NCI-H1436 treated with DMSO at 0.1 percent for 48 hours (cell line): ENCODE results near the gene DNMT1.

Source experiments
- DNase-seq: peaks from one replicate; lab custom pipeline; 2025; lab: John Stamatoyannopoulos, UW

The DNMT1 gene

DNA sequence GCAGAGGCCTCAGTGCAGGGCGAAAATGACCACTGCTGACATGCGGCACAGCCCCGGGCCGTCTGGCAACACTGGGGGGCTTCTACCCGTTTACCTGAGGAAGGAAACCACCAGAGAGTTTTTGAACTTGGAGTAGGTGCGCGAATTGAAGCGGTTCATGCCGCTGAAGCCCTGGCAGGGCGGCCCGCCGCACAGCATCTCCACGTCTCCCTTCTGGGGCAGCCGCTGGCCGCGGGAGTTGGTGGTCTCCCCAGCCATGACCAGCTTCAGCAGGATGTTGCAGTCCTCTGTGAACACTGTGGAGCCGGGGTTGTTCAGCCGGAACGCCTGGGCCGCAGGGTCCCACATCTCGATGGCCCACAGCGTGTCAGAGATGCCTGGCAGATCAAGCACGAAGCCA is 54.8 kb downstream of the DNMT1 start:
- no peak for DNase-seq

DNA sequence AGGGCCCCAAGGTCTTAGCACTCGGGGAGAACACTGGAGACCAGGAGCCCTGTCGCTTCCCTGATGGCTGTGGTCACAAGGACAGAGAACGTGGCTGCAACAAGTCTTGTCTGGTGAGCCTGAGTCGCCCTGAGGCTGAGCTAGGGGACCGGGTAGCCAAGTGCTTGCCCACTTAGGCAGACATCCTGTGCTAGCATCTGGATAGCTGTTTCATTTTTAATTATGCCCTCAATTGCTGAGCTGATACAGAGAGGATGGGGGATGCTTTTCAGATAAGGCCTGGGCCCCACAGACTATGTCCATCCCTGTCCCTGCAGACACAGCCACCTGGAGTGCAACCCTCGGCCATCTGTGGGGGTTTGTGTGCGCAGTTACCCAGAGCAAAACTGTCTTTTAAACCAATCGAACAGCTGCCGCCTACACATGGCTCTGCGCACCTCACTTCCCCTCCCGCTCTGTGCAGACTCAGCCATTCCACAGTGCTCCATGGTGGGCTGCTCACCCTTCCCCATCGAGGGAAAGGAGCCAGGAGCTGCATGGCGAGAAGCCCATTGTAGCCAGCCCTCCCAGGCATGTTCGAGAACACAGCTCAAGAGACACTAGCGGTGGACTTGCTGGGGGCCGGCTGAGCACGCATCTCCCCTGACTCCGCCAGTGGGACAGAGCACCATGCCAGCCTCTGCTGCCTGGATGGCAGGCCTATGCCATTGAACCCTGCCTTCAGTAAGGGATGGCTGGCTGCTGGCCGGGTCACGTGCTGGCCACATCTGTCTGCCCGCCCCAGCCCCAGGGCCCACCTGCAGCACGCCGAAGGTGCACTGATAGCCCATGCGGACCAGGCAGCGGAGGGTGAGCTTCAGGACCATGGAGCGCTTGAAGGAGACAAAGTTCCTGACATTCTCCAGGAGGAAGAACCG is 55.6 kb downstream of the DNMT1 start:
- DNase-seq: no peak

DNA sequence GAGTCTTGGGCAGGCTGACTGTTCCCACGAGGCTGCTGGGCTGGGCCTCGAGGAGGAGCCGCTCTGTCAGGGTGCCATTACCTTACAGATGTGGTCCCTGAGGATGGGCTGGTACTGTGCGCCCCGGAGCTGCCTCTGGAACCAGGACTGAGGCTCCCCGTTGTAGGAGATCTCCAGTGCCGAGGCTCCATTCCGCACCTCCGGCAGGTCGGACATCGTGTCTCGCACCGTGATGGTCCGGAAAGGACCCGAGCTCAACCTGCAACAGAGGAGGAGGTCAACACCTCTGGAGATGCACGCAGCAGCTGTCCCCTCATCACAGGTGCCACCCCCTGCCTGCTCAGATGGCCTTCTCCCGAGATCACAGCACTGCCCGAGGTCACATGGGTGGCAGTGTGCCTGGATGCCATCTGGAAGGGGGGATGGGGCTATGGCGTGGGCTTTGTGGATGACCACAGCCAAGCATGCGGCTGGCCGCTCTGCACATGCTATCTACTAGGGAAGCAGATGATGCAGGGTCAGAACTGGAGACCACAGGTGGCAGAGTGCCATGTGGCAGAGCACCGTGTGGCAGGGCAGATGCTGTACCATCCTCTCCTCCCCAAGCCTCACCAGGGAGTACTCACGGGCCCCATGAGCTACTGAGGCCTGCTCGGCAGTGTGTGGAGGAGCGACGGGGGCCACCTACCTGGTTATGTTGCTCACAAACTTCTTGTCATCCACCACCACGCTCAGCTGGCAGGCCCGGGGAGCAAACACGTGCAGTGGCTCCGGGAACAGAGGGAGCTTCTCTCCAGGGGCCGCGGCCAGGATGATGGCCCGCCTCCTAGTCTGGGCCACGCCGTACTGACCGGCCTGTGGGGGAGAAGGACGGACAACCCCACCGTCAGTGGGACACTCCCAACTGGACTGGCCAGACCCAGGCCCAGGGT is 56.7 kb downstream of the DNMT1 start:
- DNase-seq: no peak

DNA sequence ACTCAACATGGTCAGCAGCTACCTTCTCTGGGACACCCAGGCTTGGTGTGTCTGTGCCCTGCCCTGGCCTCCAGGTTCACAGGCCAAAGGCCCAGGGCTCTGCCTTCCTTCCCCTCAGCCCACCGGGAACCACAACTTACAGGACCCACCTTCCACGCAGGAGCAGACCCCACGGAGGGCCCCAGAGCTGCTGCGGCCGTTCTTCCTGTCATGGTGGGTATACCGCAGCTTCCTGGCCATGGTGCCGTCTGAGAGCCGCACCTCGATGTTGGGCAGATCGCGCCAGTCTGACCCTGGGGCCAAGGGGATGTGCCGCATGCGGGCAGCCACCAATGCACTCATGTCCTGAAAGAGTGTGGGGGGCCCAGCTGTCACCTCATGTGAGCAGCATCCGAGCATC is 57.8 kb downstream of the DNMT1 start:
- DNase-seq: no peak

DNA sequence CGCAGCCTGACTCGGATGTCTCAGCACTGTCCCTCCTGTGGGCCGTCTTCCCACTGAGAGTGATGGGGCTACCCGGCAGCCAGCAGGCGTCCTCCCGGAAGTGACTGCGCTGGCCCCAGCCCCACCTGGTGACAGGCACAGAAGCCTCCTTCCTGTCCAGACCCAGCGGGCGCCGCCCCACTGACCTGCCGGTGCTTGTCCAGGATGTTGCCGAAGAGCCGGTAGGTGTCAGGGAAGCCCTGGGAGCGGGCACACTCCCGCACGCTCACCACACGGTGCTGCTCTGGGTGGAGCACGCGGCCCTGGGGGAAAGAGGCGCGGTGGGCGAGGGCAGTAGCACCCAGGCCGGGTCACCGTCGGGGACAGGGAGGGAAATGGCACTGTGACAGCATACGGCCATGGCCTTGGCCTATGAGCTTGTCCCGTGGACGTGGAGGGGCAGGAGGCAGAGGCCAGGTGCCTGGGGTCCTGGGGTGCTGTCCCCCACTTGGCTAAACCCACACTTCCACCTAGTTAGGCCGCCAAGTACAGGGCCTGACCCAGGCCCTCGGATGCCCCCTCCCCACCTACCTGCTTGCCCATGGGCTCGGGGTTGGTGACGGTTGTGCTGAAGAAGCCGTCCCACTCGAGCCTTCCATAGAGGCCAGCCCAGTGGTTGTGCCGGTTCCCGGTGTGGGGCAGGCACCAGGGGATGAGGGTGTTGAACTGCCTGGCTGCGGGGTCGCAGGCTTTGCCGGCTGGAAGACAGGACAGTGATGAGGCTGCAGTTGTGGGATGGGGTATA is 59.0 kb downstream of the DNMT1 start:
- DNase-seq: no peak

DNA sequence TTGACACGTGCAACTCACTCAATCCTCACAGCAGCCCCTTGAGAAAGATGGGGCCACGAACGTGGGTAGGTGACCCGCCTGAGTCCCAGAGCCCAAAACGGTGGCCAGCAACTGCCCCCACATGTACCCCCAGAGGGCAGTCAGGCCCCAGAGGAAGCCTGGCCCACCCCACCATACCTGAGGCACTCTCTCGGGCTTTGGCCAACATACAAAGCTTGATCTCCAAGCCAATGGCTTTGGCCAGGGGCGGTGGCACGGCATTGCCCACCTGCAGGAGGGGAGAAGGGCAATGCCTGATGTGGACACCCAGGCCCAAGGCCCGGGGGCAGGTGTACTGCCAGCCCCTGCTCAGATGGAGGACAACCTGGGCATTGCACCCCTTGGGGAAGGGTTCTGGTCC is 60.7 kb downstream of the DNMT1 start:
- DNase-seq: no peak

DNA sequence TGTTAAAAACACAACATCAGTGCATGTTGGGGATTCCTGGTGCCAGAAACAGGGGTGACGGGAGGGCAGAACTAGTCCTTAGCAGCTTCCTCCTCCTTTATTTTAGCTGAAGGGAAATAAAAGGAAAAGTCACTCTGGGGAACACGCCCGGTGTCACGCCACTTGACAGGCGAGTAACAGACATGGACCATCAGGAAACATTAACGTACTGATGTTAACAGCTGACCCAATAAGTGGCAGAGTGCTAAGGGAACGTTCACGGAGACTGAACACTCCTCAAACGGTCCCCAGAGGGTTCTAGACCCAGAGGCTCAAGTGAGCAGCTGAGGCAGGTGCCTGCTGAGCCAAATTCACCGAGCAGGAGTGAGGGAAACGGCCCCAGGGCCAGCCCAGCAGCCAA is 61.2 kb downstream of the DNMT1 start:
- DNase-seq: no peak

DNA sequence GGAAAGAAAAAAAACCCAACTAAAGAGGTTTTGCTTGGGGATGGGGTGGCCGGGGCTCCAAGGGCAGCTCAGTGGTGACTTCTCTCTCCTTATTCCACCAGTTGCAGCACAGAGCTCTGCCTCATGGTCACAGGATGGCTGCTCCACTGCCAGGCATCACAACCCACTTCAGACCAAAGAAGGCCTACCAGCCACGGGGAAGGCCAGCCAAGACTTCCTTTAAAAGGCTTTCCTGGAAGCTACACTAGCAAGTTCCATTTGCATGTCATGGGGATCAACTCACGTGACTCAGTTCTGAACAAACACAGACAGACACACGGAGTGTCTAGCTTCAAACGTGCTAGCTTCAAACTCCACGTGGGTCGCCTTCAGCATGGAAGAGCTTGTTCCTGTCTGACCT is 61.8 kb downstream of the DNMT1 start:
- no peak for DNase-seq

DNA sequence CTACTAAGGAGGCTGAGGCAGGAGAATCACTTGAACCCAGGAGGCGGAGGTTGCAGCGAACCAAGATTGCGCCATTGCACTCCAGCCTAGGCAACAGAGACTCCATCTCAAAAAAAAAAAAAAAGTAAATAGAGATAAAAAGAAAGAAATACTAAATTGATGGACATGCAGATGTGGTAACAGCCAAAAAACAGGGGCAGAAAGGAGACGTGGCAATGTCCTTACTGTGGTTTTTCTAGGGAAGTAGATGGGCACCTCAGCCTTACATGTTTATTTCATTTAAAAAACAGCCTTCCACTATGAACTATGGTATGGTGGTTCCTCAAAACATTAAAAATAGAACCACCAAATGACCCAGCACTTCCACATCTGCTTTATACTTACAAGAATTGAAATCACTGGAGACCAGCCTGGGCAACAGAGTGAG is 68.5 kb downstream of the DNMT1 start:
- no peak for DNase-seq

DNA sequence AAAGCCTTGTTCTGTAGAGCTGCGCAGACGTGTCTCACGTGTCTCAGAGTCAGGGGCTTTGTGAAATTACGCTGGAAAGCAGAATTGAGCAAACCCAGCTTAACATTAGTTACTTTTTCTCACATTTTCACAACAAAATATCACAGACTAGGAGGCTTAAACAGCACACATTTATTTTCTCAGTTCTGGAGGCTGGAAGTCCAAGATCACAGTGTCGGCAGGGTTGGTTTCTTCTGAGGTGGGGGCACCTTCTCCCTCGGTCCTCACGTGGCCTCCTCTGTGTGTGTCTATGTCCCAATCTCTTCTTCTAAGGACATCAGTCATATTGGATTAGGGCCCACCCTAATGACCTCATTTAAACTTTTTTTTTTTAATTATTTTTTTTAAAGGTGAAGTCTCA is 70.3 kb downstream of the DNMT1 start:
- DNase-seq: no peak

DNA sequence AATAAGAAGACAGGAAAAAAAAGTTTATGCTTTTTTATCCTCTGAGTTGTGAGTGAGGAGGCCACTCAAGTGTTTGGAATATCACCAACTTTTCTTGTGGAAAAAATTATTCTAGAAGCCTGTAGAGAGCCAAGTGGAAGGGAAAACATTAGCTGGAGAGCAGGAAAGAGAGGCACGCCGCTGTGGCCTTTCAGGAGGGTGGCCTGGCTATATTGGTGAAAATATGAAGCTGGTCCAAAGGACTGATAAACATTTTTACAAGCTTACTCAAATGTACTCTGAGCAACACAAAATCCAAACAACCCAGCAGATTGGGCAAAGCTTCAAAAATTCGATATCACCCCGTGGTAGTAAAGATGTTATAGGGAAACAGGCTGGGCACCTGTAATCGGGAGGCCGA is 72.7 kb downstream of the DNMT1 start:
- no peak for DNase-seq

DNA sequence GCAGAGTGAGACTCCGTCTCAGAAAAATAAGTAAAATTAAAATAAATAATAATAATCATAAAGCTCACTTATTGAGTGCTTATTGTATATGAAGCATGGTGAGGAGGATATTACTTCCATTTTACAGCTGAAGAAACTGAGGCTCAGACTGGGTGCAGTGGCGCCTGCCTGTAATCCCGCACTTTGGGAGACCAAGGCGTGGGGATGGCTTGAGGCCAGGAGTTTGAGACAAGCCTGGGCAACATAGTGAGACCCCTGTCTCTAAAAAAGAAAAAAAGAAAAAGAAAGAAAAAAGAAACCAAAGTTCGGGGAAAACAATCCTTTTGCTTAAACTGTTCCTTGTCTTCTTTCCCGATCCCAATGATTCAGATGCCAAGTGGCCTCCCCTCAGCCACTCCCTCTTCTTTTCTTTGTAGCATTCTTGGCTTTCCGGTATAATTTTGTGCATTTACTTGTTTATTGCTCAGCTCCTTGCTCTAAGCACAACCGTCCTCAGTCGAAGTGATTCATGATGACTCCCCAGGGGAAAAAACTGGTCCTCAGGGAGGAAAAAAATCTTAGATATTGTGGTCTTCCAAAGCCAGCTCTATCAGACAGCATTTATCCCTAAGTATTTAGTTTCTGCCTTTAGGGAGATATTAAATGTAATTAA is 74.1 kb downstream of the DNMT1 start:
- DNase-seq: no peak

DNA sequence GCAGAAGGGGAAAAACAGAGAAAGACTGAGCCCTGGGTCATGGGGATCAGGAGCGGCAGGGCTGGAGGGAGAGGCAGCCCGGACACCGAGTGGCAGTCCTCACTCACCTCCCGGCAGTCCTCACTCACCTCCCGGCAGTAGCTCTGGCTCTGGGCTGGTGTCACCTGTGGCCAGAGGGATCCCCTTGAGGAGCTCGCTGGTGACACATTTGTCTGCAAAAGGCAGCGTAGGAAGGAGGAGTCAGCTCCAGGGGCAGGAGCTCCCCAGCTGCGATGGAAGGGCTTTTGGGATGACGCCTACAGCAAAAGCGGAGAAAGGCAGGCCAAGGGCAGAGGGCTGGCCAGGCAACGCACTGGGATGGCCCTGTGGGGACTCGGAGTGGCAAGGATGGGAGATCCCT is 75.8 kb downstream of the DNMT1 start:
- DNase-seq: no peak

DNA sequence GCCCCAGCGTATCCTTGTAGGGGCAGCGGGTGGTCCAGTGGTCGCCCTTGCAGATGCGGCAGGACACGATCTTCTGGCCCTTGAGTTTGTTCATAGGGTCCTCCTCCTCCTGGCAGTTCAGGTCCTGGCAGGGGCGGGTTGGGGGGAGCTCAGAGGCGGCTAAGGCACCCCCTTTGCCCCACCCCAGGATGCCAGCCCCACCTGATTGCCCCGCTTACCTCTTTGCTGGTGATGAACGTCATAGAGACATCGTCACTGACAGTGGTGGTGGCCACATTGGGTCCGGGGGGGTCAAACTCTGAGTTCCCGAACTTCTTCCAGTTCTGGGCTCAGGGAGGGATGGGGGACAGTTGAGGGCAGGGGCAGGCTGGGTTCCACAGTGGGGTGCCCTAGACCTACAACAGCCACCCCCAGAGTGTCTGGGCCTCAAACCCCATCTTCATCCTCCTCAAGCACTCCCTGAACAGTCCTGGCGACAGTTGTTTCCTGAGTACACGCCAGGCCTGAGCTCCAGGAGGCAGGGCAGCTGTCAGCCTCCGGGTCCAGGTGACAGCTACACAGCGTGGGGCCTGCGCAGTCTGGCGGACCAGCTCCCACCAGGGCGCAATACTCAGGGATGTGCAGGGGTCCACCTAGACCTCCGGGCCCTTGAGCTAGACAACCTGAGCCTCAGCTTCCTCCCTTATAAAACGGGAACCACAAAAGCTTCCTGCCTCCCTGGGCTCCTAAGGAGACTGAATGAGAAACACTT is 77.7 kb downstream of the DNMT1 start:
- no peak for DNase-seq

DNA sequence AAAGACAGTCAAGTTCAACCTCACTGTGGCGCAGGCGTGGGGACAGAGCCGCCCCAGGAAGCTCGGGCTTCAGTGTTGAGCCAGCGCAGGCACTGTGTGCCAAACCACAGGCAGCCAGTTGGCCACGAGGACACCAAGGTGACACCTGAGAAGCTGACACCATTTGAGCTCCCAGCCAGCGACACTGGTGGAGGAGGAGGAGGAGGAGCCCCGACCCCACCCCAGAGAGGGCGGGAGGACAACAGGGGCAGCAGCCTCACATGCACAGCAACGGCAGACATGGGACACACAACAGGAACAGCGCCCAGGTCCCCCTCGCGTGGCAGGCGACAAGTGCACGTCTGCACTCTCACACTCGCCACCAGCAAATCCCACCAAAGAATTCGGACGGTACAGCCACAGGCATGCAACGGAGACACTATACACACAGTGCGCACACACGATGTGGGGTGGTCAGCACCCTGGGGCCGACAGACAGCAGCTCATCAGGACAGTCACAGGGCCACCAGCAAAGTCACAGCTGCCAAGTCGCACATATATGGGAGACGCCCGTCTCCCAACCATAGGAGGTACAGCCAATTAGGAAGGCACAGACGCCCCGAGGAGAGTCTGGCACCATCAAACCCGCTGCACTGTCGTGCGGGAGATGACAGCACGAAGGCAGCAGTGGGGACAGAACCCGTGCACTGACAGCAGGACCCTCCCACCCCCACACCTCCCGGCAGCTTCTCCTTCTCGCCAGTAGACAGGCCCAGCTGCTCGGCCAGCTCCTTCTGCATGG is 78.5 kb downstream of the DNMT1 start:
- no peak for DNase-seq

DNA sequence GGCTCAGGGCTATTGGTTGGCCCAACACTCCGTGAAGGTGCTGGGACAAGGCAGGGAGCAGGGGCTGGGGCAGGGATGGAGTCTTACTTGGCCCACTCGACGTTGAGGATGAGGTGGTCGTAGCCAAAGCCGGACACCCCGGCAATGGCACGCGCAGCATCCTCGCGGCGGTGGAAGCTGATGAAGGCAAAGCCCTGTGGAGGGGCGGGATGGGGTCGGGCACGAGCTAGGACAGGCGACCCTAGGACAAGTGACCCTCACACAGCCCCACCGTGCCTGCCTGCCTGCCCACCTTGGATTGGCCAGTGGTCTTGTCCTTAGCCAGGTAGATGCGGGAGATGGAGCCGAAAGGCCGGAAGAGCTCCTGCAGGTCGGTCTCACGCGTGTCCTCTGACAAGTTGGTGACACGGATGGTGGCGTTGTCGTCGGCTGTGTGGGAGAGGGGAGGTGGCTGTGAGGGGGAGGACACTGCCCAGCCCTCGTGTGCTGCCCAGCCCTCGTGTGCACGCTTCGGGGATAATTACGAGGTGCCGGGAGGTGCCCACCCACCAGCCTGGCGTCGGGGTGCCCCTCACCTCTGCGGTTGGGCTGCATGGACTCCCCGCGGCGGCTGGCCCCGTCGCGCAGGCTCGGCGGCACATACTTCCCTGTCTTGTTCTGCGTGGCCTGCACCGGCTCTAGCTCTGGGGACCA is 79.2 kb downstream of the DNMT1 start:
- no peak for DNase-seq

DNA sequence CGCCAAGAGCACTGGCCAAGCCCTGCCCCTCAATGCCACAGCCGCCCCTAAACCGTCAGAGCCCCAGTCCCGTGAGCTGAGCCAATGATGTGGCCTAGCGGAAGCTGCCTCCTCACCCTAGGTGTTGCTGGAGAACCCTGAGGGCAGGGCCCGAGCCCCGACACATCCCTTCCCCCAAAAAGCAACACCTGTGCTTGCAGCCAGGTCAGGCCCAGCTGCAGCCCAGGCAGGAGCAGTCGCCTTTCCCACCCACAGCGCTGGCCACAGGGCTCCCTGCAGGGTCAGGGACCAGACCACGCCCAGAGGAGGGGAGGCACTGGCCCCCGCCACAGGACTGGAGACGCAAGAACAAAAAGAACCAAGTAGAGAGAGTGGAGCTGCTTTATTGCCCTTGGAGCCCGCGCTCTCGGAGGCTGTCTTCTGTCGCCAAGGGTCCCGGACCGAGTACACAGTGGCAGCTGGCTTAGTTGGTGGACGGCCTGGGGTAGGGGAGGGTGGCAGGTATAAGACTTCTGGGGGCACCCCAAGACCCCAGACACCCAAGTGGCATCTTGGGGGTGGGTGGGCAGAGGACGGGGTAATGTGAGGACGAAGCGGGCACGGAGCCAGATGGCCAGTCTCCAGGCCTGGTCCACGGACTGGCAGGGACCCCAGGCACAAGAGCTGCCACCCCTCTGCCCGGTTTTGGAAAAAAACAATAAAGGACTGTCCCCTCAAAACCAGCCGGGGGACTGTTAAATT is 79.9 kb downstream of the DNMT1 start:
- no peak for DNase-seq

DNA sequence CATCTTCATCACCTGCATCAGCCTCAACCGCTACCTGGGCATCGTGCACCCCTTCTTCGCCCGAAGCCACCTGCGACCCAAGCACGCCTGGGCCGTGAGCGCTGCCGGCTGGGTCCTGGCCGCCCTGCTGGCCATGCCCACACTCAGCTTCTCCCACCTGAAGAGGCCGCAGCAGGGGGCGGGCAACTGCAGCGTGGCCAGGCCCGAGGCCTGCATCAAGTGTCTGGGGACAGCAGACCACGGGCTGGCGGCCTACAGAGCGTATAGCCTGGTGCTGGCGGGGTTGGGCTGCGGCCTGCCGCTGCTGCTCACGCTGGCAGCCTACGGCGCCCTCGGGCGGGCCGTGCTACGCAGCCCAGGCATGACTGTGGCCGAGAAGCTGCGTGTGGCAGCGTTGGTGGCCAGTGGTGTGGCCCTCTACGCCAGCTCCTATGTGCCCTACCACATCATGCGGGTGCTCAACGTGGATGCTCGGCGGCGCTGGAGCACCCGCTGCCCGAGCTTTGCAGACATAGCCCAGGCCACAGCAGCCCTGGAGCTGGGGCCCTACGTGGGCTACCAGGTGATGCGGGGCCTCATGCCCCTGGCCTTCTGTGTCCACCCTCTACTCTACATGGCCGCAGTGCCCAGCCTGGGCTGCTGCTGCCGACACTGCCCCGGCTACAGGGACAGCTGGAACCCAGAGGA is 80.6 kb downstream of the DNMT1 start:
- no peak for DNase-seq
